Ammon's horn (tissue), 1 donor: Measurements from ENCODE around the gene EGLN2.
"Not testable (repeated sequence)": the region's sequence is repeated elsewhere in the genome, so short reads cannot be mapped to it uniquely, and the experiment has no call there.

ENCODE experiments used
- DNase-seq: peaks from one replicate; pipeline ENCODE4 v3.0.0-alpha.2; 2016; ENCODE audit warnings: low spot score

The EGLN2 gene

DNA sequence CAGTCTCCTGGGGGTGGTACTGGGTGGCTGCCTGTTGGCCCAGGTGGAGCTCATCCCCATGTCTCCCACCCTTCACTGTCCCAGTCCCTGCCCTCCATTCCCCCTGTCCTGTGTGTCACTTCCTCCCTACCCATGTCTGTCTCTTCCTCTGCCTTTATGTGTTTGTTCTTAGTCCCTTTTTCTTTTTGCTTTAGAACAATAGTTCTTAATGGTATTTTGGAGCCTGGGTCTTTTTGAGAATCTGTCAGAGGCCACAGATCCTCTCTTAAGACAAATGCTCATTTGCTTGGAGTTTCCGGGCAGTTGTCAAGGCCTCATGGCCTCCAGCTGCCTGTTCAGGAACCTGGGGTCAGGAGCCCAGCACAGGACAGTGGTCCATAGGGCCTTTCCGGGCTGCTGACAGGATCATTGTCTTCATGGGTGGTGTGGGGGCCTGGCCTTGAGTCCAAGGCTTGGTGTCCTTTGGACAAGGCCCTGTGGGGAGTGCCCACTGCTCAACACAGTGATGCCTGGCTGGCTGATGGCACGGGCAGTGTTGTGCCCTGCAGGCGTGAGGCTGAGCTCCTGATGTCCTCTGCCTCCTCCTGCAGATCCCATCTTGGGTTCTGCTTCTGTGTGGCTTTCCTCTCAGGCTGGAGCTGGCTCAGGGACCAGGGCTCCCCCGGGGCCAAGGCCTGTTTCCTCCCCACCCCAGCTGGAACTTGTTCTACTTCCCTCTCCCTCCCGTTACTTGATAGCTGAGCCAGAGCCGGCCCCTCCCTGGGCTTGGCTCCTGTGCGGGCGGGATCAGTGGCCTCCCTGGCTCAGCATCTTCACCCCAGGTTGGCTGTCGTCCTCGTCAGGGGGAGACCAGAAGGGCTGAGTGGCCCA lies 3.5 kb downstream of the EGLN2 start:
- DNase-seq: peak; percentile 26

DNA sequence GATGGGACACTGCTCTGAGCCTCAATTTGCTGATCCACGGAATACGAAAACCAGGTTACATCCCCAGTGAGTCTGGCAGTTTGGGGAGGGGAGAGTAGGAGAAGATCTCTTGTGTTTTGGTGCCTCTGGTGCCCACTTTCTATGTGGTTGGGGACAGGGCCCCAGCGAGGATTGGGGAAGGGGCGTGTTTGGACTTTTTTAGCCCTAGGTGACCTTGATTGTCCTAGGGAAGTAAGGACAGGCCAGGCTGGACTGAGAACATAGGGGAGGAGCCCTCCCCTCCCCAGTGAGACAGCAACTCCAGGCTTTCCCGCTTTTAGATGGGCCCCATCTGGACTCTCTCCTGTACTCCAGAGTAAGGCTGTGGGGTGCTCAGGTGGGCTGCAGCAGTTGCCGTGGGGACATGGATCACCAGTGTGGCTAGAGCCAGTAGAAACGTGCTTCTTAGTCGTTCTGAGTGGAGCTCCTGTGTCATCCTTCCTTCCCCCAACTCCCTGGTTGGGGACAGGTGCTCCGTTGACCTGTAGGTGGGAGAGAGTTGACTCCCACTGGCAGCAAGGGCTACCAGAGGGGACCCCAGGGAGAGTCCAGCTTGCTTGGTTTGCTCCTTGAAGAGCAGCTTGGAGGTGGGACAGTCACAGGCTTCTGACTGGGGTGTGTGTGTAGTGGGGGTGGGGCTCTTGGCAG lies 4.3 kb downstream of the EGLN2 start:
- no peak for DNase-seq

GRCh38 chr19:40803857-40804782 lies 5.1 kb downstream of the EGLN2 start:
- DNase-seq: peak; percentile 10

- peak; percentile 25 for DNase-seq
Observed at GRCh38 chr19:40804783-40805242, 5.8 kb downstream of the EGLN2 start.

DNA sequence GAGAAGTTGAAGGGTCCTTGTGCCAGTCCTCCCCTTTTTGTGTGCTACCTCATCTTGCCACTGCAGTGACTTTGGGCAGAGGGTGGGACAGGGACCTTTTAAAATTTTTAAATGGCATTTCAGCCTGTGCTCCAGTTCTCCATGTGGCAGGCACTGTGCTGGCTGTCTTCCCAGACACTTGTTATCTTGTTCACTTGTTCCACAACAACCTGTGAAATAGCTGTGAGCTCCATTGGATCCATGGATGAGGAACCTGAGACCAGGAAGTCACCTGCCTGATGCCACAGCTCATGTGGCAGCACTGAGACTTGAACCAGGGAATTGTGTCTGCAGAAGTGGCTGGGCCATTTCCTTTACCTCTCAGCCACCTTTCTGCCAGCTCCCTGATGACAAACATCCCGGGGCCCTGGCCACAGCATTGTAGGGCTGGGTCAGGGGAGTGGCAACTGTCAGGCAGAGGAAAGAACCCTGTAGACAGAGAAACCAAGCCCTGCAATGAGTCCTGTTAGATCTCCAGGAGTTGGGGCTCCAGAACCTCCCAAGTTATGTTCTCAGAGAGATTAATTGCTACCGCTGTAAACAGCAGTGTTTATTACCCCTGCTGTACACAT lies 6.4 kb downstream of the EGLN2 start:
- peak; percentile 19 for DNase-seq

DNA sequence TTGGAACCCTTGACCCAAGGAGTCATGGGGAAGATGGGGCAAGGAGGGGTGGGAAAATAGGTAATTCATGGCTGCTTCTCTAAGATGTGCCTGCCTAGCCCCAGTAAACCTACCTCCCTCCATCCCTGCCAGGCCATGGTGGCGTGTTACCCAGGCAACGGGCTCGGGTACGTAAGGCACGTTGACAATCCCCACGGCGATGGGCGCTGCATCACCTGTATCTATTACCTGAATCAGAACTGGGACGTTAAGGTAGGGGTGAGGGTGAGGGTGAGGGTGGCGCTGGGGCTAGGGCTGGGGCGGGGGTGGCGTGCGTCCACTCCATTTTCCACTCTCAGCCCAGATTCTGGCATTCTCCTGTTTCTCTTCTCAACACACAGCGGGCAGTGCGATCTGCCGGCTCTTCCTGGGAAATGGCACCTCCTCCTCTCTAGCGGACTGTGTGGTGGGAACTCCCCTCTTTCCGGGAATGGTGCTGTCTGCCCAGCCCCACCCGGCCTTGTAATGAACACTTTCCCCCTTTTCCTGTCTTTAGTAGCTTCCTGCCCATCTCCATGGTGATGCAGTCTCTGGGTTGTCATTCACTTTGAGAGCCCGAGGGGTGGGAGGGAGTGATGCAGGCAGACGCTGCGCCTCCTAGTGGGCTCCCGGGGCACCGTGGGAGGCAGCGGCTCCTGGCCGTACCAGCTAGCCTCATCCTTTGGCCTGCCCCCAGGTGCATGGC lies 7.6 kb downstream of the EGLN2 start:
- peak; percentile 98 for DNase-seq

GRCh38 chr19:40807147-40808020 lies 8.4 kb downstream of the EGLN2 start:
- no peak for DNase-seq

GRCh38 chr19:40808021-40808325 lies 9.0 kb downstream of the EGLN2 start:
- DNase-seq: no peak

GRCh38 chr19:40808497-40808896 lies 9.5 kb downstream of the EGLN2 start:
- no peak for DNase-seq

GRCh38 chr19:40809358-40810086 lies 10.5 kb downstream of the EGLN2 start:
- no peak for DNase-seq

GRCh38 chr19:40810160-40810559 lies 11.2 kb downstream of the EGLN2 start:
- no peak for DNase-seq

GRCh38 chr19:40810649-40811408 lies 11.8 kb downstream of the EGLN2 start:
- DNase-seq: peak; percentile 70

DNA sequence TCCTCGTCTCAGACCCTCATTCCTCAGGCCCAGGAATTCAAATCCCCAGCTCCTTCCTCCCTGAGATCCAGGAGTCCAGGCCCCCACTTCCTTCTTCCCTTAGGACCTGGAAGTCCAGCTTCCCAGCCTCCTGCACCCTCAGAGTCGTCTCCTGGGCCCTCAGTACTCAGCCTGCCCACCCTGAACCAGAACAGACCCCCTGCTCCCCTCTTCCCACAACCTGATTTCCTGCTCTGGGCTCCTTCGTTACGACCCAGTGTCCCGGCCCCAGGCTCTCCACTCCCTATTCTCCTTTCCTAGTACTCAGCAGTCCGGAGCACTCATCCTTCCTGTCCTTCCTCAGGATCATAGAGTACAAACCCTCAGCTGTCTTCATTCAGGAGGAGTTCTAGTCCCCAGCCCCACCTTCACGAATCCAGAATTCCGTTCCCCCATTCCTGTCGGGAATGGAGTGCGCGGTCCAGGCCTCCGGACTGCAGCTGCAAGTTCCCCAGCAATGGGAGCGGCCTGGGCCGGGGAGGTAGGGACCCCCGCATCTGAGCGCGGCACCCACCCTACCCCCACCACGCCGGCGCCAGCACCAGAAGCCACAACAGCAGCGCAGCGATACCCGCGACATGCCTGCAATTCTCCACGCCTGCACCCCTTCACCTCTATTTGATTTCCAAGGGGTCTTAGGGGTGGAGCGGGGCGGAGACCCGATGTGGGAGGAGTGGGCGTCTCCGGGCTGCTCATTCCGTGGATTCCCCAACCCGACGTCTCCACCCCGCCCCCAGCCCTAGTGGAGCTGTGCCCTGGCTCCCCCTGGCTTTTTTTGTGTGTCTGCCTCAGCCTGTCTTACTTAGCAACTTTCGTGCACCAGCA lies 12.7 kb downstream of the EGLN2 start:
- peak; percentile 42 for DNase-seq

DNA sequence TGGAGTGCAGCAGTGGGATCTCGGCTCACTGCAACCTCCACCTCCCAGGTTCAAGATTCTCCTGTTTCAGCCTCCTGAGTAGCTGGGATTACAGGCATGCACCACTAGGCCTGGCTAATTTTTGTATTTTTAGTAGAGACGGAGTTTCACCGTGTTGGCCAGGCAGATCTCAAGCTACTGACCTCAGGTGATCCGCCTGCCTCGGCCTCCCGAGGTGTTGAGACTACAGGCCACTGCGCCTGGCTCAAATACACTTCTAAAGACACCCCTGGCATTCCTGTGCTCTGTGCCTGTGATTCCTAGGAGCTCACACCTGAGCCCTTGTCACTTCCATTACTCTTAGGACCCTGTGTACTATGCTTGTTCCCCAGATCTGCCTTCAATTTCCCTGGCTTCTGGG lies 13.6 kb downstream of the EGLN2 start:
- DNase-seq: not testable (repeated sequence)

DNA sequence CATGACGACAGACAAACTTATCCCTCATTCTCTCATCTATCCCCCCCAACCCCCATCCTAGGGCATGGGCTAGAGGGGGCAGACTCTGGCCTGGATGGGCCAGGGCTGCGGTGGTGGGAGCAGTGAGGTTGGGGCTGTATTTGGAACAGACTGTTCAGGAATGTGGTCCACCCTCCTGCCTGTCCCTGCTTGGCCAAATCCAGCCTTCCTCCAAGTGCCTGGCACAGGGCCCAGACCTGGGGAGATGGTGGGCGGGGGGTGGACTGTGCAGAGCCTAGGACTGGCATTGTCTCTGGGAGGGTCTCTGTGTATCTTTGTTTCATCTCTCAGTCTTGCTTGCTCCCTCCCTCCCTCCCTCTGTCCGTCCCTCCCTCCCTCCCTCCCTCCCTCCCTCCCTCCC lies 14.2 kb downstream of the EGLN2 start:
- DNase-seq: no peak

GRCh38 chr19:40815223-40815622 lies 16.2 kb downstream of the EGLN2 start:
- DNase-seq: no peak

DNA sequence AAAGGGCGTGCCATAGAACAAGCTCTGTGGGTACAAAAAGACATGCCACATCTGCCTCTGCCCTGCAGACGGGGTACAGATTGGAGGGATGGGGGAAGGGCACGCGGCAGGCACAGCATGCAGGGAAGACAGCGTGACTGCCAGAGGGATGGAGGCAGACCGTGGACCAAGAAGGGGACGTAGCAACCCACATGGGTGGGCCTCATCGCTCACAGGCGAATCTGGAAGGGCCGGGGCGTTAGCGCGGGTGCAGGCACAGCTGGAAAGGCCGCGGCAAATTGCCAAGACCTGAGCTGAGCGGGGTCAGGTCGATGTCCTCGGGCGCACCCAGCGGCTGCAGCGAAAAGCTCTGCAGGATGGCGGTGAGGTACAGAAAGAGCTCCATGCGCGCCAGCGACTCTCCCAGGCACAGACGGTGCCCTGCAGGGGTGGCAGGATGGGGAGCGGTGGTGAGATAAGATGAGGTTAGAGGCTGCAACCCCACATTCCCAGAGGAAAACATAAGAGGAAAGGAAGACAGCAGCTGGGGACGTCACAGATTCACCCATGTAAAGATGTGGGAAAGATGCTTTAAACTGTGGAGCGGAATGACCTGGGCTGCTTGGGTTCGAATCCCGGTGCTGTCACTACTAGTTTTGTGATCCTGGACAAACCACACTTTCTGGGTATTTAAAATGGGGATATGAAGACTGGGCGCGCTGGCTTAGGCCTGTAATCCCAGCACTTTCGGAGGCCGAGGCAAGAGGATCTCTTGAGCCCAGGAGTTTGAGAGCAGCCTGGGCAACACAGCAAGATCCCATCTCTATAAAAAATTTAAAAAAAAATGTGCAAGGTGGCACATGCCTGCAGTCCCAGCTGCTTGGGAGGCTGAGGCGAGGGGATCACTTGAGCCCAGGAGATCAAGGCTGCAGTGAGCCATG lies 19.7 kb downstream of the EGLN2 start:
- DNase-seq: peak; percentile 59
